Stomach (tissue), 9 donors: ENCODE results near the gene BATF. TPM values are rescaled to one million over a fixed set of nuclear protein-coding genes. Genes with fewer than 3 reads are reported as not detected.
A peak's percentile ranks its signal among the peaks of the same experiment; 100 is the strongest.

Experiments used
- DNase-seq, 2 donors: peaks; one replicate each; pipeline versions ENCODE4 v3.0.0 to v3.0.0-alpha.2; 2013 to 2019
- H3K27ac ChIP-seq, 5 donors: fragments of 200-600 bp in 4 of 5; sonication (generic) in 4 of 5; one replicate each; pipeline ENCODE4 v1.5.1; 2013 to 2019; ENCODE audit warnings: mild to moderate bottlenecking in 1 of 5, moderate library complexity in 1 of 5
- H3K27me3 ChIP-seq, 3 donors: fragments of 200-600 bp; sonication (generic); one replicate each; pipeline ENCODE4 v1.5.1; 2017 to 2019; ENCODE audit warnings: mixed run types in 1 of 3
- H3K36me3 ChIP-seq, 4 donors: fragments of 200-600 bp; sonication (generic); 1 replicate in 3 of 4; 2 replicates in 1 of 4; pipeline ENCODE4 v1.5.1; 2016 to 2019
- H3K4me1 ChIP-seq, 4 donors: fragments of 200-600 bp; sonication (generic); one replicate each; pipeline ENCODE4 v1.5.1; 2016 to 2019
- H3K4me3 ChIP-seq, 4 donors: fragments of 200-600 bp; sonication (generic) in 3 of 4; one replicate each; pipeline ENCODE4 v1.5.1; 2016 to 2019; ENCODE audit warnings: mild to moderate bottlenecking in 1 of 4
- H3K9me3 ChIP-seq, 4 donors: fragments of 200-600 bp; sonication (generic); one replicate each; pipeline ENCODE4 v1.5.1; 2016 to 2019
- EP300 ChIP-seq: sonication (generic); formaldehyde crosslinking; IDR thresholded peaks from one replicate; pipeline ENCODE4 v1.6.1; 2017; ENCODE audit warnings: antibody characterized with exemption
- POLR2A ChIP-seq, 4 donors: fragments of 450-650 bp; IDR thresholded peaks; one replicate each; pipeline ENCODE4 v1.6.1; 2016; ENCODE audit warnings: antibody characterized with exemption in 4 of 4, control low read depth in 2 of 4, mild to moderate bottlenecking in 1 of 4, moderate library complexity in 1 of 4
- POLR2AphosphoS5 ChIP-seq, 3 donors: sonication (generic); formaldehyde crosslinking; IDR thresholded peaks; one replicate each; pipeline ENCODE4 v1.6.1; 2016; ENCODE audit warnings: antibody characterized with exemption in 3 of 3
- WGBS, 5 donors: extraction: QIAGEN DNeasy Blood & Tissue Kit in 3 of 5; methylation state at CpG; one replicate each; pipeline versions ENCODE4 v1.1.5 to v1.1.7; 2013 to 2018; 5-methylcytosine and 5-hydroxymethylcytosine counted together
- intact Hi-C: fragments of 100-400 bp; cut with DNase I; formaldehyde crosslinking; loops from one replicate; pipeline ENCODE4 v1.15.1; 2023; ENCODE audit warnings: low total_unique reads
- polyA plus RNA-seq, 3 donors: library from polyadenylated mRNA; stranded (reverse); fragments of 200-250 nt; gene quantifications; one replicate each; pipeline ENCODE4 v1.2.3, GENCODE V29; 2013
- total RNA-seq, 5 donors: library from RNA; depleted of rRNA; stranded (reverse); fragments of >200 nt; gene quantifications; one replicate each; pipeline versions ENCODE4 v1.1.0 to v1.2.3, GENCODE V29; 2014 to 2016
- TF ChIP-seq, protein P1 (sequence below), 7 experiments: fragments of 450-650 bp in 4 of 7; fragments of 200-600 bp in 3 of 7; sonication (generic) in 3 of 7; IDR thresholded peaks; one replicate each; pipeline ENCODE4 v1.5.1; 2016 to 2019; ENCODE audit warnings: antibody characterized with exemption in 7 of 7, control low read depth in 2 of 7, mild to moderate bottlenecking in 1 of 7
- donor health status: healthy with polysubstance abuse.
- donor health status: Bipolar disorder and iron deficiency.
- donor health status: healthy.

The BATF gene
- total and polyA plus RNA-seq, 8 donors, result 1.3 to 17.7 (median 7.4) TPM; not detected in 2

DNA sequence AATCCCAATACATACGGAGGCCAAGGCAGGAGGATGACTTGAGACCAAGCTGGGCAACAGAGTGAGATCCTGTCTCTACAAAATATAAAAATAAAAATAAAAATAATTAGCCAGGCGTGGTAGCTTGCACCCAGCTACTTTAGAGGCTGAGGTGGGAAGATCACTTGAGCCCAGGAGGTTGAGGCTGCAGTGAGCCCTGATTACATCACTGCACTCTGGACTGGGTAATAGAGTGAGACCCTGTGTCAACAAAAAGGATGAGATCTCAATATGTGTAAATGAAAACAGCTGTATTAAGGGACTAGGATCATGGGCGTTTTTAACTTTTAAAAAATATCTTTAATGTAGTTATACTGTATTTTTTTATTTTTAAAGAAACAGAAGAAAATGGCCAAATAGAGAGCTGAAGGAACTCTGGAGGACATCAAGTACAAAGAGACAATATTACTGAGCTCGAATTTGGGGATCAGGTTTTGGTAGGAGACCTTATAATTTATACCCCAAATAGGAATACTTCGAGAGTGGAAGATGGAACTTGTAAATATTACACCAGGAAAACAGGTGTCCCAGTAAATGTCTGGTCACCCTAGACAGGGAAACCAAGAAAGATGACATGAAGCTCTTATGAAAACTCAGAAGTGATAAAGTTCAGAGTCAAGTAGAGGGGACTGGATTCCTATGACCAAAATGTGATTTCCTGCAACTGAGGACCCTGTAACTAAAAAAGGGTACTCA, 13.1 kb downstream of the BATF start:
- H3K27me3 ChIP-seq, result no peaks in the 10 kb centered on the region
- no peaks in the 10 kb centered on the region for H3K36me3 ChIP-seq
- TF ChIP-seq POLR2A (IDR thresholded peaks at IDR 0.05) (no peak), POLR2AphosphoS5 (IDR thresholded peaks at IDR 0.05) (no peak), EP300 (no peak)
- TF ChIP-seq, protein P1, sequence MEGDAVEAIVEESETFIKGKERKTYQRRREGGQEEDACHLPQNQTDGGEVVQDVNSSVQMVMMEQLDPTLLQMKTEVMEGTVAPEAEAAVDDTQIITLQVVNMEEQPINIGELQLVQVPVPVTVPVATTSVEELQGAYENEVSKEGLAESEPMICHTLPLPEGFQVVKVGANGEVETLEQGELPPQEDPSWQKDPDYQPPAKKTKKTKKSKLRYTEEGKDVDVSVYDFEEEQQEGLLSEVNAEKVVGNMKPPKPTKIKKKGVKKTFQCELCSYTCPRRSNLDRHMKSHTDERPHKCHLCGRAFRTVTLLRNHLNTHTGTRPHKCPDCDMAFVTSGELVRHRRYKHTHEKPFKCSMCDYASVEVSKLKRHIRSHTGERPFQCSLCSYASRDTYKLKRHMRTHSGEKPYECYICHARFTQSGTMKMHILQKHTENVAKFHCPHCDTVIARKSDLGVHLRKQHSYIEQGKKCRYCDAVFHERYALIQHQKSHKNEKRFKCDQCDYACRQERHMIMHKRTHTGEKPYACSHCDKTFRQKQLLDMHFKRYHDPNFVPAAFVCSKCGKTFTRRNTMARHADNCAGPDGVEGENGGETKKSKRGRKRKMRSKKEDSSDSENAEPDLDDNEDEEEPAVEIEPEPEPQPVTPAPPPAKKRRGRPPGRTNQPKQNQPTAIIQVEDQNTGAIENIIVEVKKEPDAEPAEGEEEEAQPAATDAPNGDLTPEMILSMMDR (IDR thresholded peaks at IDR 0.05), result no peak
- H3K9me3 ChIP-seq, result no peaks in the 10 kb centered on the region
- peaks cover 0 to 8% (median 0%) of the 10 kb centered on the region in 4 donors for H3K4me1 ChIP-seq
- 79 to 88% (median 84%) methylated on average over 5 of the region's 5 CpGs for WGBS, 5 donors
- no peak overlapping the region for H3K4me3 ChIP-seq
- intact Hi-C loops, result no loop called here
- no peak for DNase-seq
- H3K27ac ChIP-seq, result peak overlapping the region in 4 of 5 donors; percentile 55 to 82 (median 75)

DNA sequence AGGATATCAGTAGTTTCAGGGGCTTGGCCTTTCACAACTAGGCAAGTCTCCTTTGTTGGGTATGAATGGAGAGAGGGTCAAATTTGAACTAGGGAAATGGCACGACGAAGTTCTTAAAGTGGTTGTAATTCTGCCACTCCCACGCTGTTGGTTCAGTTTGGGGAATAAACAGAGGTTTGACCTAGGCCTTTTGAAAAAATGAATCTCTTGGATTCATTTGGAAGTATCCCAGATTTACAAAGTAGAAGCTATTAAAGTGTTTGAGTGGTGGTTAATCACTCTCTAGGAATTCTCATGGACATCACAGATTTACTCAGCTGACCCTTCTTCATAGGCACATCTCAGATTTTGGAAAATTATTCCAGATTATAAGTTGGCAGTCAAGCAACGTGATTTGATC, 14.8 kb downstream of the BATF start:
- Histone ChIP-seq H3K4me3 (no peak overlapping the region), H3K27me3 (no peaks in the 10 kb centered on the region), H3K36me3 (no peaks in the 10 kb centered on the region), H3K9me3 (no peaks in the 10 kb centered on the region), H3K4me1 (peaks cover 0 to 13% (median under 1%) of the 10 kb centered on the region in 4 donors), H3K27ac (peak overlapping the region in 4 of 5 donors; percentile 70 to 82 (median 75))
- WGBS, 5 donors, result 60 to 85% (median 72%) methylated on average over 4 of the region's 4 CpGs
- intact Hi-C loops, result no loop called here
- no peak for DNase-seq
- TF ChIP-seq, protein P1 (IDR thresholded peaks at IDR 0.05), result no peak
- TF ChIP-seq POLR2A (IDR thresholded peaks at IDR 0.05) (no peak), EP300 (no peak), POLR2AphosphoS5 (IDR thresholded peaks at IDR 0.05) (no peak)

DNA sequence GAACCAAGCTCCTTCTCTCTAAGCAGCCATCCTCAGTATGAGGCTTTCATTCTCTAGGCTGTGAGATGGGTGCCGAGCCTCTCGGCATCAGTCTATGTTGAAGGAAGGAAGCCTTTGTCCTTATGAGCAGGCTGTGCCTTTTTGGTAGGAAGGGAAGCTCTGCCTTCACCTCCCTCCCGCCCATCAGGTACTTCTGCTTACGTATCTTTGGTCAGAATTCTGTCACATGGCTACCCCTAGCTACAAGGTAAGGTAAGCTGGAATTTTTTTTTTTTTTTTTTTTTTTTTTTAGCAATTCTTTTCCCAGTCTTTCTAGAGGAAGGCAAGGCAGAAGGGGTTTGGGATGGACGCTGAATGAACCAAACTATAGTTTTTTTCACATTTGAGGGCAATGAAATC, 16.9 kb downstream of the BATF start:
- Histone ChIP-seq H3K36me3 (no peaks in the 10 kb centered on the region), H3K27ac (no peak overlapping the region), H3K9me3 (no peaks in the 10 kb centered on the region), H3K27me3 (no peaks in the 10 kb centered on the region), H3K4me3 (no peak overlapping the region), H3K4me1 (peaks cover 6 to 34% (median 12%) of the 10 kb centered on the region in 4 donors)
- DNase-seq, result no peak
- intact Hi-C loops, result no loop called here
- 91 to 98% (median 94%) methylated on average over 5 of the region's 5 CpGs for WGBS, 5 donors
- TF ChIP-seq EP300, result no peak
- no peak for TF ChIP-seq POLR2AphosphoS5 (IDR thresholded peaks at IDR 0.05)
- TF ChIP-seq POLR2A (IDR thresholded peaks at IDR 0.05), result no peak
- TF ChIP-seq, protein P1 (IDR thresholded peaks at IDR 0.05), result no peak

DNA sequence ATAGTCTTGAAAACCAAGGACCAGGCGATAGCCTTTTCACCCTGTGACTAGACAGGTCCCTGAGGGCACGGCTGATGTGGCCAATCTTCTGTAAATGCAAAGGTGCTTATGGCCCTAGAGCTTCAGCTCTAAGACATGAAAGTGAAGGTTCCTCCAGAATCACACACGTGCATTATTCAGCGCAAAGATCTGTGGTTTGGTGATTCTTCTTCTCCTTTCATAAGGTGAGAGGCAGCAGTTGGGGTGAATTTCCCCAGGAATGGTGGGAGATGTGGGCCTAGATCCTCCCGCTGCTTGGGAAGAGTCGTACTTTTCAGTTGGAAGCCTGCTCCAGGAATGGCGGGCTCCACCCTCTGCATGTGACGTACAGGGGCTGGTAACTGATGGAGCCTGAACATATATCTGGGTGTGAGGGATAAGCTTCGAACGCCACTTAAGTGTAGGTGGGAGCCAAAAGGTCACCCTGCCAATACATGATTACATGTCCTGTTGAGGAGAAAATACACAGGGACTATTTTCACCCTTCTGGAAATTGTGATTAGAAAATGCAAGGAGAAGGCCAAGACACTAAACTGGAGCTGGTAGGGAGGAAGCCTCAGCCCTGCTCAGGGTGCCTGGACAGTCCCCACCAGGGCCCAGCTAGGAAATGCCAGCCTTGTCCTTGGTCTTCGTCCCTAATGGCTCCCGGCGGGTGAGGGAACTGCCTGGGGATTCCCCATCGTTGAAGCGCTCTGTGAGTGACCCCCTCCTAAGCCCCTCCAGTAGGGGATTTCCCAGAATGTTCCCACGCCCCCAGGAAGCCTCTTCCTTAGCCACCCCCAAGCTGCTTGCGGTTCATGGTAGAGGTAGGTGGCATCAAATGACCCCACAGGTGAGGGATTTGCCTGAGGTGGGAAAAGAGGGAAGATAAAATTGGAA, 17.6 kb downstream of the BATF start:
- H3K27ac ChIP-seq, result peak overlapping the region in 1 of 5 donors; percentile 2
- H3K9me3 ChIP-seq, result no peaks in the 10 kb centered on the region
- peaks cover 6 to 35% (median 12%) of the 10 kb centered on the region in 4 donors for H3K4me1 ChIP-seq
- H3K27me3 ChIP-seq, result no peaks in the 10 kb centered on the region
- TF ChIP-seq POLR2A (IDR thresholded peaks at IDR 0.05) (no peak), POLR2AphosphoS5 (IDR thresholded peaks at IDR 0.05) (no peak), EP300 (no peak)
- TF ChIP-seq, protein P1 (IDR thresholded peaks at IDR 0.05), result no peak
- no peaks in the 10 kb centered on the region for H3K36me3 ChIP-seq
- DNase-seq, result no peak
- 68 to 82% (median 78%) methylated on average over 17 of the region's 17 CpGs for WGBS, 5 donors
- intact Hi-C loops, result no loop called here
- H3K4me3 ChIP-seq, result no peak overlapping the region
